Endothelial cell of umbilical vein (primary cell): ENCODE results near the gene EXOC7.

ENCODE experiments used
- FOS ChIP-seq: IDR thresholded peaks from 2 replicates; pipeline ENCODE4 v1.6.1; 2011; ENCODE audit warnings: mild to moderate bottlenecking, low read length, moderate library complexity, borderline replicate concordance; ENCODE audit not compliant: insufficient read depth
- JUN ChIP-seq: IDR thresholded peaks from 2 replicates; pipeline ENCODE4 v1.6.1; 2011; ENCODE audit warnings: borderline replicate concordance, low read depth; ENCODE audit not compliant: insufficient read length, insufficient read depth
- POLR2A ChIP-seq: IDR thresholded peaks from 2 replicates; pipeline ENCODE4 v1.6.1; 2012; ENCODE audit warnings: low read depth, mild to moderate bottlenecking, control low read depth, low read length
- POLR2AphosphoS5 ChIP-seq: IDR thresholded peaks from 2 replicates; pipeline ENCODE4 v1.6.1; 2012; ENCODE audit warnings: low read depth, mild to moderate bottlenecking, control low read depth, low read length, moderate library complexity; ENCODE audit not compliant: insufficient read depth
- TF ChIP-seq, protein P1 (sequence below), 2 donors: IDR thresholded peaks; 1 replicate in 1 of 2; 2 replicates in 1 of 2; pipeline ENCODE4 v1.5.1; 2011; ENCODE audit warnings: low read length in 2 of 2, mild to moderate bottlenecking in 2 of 2, moderate library complexity in 2 of 2, control low read depth in 1 of 2, inconsistent platforms in 1 of 2, low read depth in 1 of 2; ENCODE audit not compliant: insufficient read depth in 1 of 2; ENCODE audit errors: extremely low read depth in 1 of 2

DNA sequence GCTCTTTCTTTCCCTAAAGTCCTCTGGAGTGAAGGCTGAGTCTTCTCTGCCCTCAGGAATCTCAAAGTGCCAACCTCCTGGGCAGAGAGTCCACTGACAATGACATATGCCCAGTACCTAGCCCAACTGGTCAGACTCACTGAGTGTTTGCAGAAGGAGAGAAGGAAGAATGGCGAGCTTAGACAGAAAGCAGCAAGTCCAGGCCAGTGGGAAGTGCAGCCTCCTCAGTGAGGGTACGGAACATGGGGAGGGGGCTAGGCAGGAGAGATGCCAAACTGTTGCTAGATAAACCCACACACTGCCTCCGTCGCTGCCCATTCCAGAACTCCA lies 678 bp downstream of the EXOC7 start:
- TF ChIP-seq, protein P1, sequence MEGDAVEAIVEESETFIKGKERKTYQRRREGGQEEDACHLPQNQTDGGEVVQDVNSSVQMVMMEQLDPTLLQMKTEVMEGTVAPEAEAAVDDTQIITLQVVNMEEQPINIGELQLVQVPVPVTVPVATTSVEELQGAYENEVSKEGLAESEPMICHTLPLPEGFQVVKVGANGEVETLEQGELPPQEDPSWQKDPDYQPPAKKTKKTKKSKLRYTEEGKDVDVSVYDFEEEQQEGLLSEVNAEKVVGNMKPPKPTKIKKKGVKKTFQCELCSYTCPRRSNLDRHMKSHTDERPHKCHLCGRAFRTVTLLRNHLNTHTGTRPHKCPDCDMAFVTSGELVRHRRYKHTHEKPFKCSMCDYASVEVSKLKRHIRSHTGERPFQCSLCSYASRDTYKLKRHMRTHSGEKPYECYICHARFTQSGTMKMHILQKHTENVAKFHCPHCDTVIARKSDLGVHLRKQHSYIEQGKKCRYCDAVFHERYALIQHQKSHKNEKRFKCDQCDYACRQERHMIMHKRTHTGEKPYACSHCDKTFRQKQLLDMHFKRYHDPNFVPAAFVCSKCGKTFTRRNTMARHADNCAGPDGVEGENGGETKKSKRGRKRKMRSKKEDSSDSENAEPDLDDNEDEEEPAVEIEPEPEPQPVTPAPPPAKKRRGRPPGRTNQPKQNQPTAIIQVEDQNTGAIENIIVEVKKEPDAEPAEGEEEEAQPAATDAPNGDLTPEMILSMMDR (IDR thresholded peaks at IDR 0.05; ENCODE audit: extremely low read depth in 1 of 2, insufficient read depth in 1 of 2, low read depth in 1 of 2, low read length in 2 of 2): no peak
- TF ChIP-seq POLR2AphosphoS5 (no peak), FOS (no peak), POLR2A (no peak), JUN (no peak)
